Measurements from ENCODE around the gene PLA2G4C.

PLA2G4C gene

DNA sequence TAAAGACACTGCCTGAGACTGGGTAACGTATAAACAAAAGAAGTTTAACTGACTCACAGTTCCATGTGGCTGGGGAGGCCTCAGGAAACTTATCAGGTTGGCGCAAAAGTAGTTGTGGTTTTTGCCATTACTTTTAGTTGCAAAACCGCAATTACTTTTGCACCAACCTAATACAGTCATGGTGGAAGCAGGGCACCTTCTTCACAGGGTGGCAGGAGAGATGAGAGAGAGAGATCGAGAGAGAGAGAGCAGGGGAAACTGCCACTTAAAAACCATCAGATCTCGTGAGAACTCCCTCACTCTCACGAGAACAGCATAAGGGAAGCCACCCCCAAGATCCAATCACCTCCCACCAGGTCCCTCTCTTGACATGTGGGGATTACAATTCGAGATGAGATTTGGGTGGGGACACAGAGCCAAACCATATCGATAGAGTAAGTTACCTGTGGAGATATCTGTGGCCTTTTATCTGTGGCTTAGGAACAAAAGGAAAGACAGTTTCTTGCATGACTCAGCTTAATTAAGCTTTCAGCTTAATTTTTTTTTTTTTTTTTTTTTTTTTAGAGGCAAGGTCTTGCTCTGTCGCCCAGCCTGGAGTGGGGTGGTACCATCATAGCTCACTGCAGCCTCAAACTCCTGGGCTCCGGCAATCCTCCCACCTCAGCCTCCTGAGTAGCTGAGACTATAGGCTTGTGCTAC is 59.1 kb downstream of the PLA2G4C start:
- DNase-seq: no peak

DNA sequence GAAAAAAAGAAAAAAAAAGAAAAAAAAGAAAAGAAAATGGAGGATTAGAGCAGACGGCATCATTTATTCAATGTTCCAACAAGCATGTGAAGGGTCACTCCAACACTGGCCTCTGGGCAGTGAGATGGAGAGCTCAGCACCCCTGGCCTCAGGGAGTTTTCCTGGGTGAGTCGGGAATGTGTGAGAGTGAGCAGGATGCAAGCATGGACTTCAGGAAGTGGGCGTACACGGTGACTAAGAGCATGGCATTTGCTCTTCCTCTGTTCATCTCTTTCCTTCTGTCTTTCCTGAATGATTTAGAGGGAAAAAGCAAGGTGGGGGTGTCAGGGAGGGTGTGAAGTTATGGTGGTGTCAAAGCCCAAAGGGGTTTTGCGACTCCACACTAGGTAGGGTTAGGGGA is 66.1 kb downstream of the PLA2G4C start:
- no peak for DNase-seq

DNA sequence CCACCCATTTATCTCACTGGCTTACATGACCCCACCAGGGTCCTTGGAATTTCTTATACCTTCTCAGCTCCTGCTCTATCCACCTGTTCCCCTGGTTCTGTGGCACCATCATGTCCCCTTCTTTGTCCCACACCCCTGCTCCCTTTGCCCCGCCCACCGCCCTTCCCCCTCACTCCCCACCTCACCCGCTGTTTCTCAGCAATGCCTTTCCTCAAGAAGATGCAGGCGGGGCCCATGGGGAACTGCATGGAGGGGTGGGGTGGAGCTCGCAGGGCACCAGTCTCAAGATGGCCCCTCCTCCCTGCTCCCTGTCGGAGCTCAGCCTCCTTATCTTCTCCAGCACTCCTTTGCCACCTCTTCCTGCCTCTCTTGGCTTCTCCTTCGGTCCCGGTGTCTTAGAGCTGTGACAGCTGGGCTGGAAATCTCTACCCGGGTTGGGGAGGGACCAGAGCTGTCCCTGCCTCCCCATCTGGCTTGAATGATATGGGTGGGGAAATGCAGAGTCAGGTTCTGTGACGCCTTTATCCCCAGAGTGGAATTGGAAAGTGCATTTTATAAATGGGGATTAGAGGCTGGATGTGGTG is 66.8 kb downstream of the PLA2G4C start, which contains the start of gene CABP5:
Gene CABP5, minus strand, starts transcription at position 405 of the 584 bp plus-strand sequence. Its CDS starts 157 bp downstream, at position 248.
- DNase-seq: no peak

DNA sequence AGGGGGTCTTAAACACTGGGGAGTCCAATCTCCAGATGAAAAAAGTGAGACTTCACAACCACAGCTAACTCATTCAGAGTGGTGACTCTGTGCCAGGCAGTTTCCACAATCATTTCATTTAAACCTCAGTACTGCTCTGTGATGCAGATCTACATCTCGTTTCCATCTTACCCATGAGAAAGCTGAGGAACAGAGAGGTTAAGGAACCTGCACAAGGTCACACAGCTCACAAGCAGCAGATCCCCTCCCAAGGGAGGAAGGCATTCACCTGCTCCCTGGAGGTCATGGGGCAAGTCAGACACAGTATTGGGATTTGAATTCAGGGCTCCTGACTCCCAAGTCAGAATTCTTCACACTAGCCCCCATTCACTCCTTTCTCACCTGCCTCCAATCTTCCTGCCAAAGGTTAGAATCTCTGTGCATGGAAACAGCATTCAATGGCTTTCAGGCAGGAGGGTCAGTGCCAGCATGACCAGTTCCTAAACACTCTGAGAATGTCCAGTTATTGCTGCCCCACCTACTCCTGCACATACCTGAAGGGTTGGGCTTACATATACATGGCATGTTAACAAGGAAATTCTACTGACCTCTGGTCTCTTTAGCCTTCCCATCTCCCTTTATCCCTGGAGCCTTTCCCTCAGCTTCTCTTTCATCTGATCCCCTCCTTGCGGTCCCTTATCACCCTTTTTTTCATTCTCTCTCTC is 68.6 kb downstream of the PLA2G4C start:
- DNase-seq: no peak

DNA sequence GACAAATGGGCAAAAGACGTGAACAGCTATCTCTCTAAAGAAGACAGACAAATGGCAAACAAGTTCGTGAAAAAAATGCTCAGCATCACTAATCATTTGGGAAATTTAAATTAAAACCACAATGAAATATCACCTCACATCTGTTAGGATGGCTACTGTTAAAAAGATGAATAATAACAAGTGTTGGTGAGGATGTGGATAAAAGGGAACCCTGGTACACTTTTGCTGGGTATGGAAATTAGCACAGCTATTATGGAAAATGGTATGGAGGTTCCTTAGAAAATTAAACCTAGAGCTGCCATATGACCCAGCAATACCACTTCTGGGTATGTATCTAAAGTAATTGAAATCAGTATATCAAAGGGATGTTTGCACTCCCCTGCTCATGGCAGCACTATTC is 73.9 kb downstream of the PLA2G4C start:
- no peak for DNase-seq

DNA sequence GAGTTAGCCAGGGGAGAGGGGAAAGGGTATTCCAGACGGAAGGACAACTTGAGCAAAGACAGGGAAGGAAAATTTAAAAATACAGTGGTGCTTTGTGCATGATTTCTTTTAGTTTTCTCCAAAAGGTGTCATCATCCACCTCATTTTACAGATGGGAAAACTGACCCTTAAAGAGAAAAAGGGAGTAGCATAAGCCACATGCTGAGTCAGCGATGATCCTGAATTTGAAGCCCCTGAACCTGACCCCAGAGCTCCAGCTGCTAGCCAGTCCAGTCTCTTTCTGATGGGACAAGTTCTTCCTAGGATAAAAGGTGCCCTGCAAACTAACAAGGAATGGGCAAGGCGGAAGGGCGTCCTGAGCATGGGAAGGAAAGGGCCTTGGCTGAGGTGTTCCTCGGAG is 77.0 kb downstream of the PLA2G4C start:
- no peak for DNase-seq

DNA sequence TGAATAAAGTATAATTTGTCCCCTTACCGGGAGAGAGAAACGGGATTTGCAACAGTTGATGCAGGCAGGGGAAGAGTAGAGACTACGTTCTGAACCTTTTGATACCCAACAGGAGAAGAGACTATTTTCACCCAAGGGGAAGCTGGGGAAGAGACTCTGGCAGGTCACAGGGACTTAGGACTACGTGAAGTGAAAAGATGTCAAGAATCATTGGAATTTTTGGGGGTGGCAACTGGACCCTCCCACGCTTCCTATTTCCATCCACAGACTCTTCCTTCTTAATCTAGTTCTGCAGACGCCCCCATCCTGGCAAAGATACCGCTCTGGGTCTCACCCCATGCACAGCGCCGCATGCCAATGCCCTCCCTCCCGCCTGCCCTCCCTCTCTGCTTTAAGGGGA is 80.5 kb downstream of the PLA2G4C start:
- DNase-seq: no peak

DNA sequence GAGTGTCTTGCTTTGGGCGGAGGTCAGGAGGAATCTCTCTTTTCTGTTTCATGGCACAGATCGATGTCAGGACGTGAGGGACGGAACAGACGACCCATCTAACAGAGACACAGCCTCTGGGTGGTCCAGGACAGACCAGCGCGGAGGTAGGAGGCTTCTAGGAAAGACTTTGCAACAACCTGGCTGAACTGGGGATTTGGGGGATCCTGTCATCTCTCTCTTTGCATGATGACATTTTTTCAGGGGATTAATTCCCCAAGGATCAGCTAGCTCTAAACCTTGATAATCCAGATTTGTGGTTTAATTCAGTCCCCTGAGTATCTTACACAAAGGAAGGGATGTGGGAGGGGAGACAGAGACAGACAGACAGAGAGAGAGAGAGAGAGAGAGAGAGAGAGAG is 81.2 kb downstream of the PLA2G4C start:
- DNase-seq: no peak

DNA sequence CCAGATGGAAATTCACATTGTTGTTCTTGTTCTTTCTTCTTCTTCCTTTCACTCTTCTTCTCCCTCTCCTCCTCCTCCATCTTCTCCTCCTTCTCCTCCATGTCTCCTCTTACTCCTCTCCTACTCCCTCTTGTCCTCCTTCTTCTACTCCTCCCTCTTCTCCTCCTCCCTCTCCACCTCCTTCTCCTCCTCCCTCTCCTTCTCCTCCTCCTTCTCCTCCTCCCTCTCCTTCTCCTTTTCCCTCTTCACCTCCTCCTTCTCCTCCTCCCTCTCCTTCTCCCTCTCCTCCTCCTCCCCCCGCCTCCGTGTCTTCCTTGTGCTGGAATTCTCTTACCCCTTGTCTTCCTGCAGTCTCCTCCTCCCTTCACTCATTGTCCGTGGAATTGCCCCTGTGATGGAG is 85.1 kb downstream of the PLA2G4C start:
- DNase-seq: no peak

DNA sequence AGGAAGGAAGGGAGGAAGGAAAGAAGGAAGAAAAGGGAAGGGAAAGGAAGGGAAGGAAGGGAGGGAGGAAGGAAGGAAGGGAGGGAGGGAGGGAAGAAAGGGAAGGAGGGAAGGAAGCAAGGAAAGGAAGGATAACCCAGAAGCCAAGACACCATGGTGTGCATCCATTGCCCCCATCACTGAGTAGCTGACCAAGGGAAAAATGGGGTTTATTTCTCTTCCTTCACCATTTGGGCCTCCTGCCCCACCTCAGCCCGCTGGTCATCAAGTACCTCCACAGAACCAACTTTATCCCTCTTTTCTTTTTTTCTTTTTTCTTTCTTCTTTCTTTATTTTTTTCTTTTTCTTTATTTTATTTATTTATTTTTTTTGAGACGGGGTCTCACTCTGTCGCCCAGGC is 87.1 kb downstream of the PLA2G4C start:
- DNase-seq: no peak

DNA sequence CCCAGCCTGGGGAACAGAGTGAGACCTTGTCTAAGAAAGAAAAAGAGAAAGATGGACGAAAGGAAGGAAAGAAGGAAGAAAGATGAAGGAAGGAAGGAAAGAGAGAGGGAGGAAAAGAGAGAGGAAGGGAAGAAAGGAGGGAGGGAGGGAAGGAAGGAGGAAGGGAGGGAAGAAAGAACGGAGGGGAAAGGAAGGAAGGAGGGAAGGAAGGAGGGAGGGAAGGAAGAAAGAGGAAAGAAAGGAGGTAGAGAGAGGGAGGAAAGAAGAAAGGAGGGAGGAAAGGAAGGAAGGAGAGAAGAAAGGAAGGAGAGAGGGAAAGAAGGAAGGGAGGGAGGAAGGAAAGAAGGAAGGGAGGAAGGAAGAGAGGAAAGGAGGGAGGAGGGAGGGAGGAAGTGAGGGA is 87.6 kb downstream of the PLA2G4C start:
- DNase-seq: no peak

DNA sequence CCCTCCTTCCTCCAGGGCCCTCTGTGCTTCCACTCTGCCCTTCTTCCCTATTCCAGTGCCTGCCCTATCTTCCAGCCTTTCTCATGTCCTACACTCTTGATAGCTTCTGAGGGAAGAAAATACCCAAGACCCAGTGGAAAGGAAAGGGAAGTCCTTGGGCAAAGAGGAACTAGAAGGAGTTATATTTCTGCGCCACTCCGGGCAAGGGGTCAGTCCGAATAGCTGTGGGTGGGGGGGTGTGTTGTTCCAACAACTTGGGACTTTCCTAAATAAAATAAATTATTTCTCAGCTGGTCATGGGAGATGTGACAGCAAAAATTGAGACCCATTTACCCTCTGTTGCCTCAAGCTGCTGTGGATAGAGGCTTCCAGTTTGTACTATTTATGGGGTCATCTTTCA is 89.9 kb downstream of the PLA2G4C start:
- no peak for DNase-seq

DNA sequence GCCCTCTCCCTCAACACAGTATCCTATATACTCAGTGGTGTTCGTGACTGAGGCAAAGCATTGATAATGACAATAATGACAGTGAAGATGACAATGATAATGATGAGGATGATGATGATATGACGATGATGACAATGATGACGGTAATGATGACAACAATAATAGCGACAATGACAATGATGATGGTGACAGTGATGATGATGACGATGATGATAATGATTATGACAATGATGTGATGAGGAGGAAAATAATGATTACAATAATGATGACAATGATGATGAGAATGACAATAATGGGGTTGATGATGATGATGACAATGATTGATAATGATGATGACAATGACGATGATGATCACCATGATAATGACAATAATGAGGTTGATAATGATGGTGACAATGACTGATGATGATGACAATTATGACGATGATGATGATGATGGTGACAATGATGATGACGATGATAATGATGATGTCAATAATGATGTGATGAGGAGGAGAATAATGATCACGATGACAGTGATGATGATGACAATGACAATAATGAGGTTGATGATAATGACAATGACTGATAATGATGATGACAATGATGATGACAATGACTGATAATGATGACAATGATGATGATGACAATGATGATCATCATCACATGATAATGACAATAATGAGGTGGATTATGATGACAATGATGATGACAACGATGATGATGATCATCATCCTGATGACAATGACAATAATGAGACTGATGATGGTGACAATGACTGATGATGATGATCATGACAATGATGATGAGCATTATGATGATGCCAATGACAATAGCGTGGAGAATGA is 99.5 kb downstream of the PLA2G4C start:
- DNase-seq: no peak

DNA sequence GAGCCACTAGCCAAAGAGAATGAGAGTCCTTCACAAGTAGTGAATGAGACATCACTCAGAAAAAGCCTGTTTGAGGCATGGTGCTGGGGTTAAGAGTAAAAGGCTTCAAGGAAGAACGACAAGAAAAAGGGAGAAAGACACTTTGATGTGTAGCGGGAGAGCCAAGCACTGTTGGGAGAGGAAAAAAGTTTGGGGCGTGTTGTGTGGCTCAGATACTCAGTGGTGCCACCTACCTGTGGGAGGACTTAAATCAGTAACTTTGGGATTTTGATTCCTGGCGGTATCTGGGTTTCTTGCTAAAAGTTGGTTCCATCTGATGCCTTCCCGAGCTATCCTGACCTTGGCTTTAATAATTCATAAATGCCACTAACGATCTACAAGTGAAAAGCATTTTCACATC is 103.9 kb downstream of the PLA2G4C start:
- DNase-seq: no peak

DNA sequence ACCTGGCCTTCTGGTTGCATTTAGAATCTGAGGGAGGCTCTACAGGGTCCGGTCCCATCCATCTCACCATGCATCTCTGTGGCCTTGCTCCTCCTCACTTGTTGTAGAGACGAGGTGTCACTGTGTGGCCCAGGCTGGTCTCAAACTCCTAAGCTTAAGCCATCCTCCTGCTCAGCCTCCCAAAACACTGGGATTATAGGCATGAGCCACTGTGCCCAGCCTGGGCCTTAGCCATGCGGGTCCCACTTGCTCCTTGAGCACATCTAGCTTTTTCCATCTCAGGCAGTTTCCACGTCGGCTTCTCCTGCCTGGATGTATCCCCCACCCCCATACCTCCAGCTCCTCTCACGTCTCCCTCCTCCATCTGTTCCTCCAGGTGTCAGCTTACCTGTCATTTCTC is 106.4 kb downstream of the PLA2G4C start:
- DNase-seq: no peak

DNA sequence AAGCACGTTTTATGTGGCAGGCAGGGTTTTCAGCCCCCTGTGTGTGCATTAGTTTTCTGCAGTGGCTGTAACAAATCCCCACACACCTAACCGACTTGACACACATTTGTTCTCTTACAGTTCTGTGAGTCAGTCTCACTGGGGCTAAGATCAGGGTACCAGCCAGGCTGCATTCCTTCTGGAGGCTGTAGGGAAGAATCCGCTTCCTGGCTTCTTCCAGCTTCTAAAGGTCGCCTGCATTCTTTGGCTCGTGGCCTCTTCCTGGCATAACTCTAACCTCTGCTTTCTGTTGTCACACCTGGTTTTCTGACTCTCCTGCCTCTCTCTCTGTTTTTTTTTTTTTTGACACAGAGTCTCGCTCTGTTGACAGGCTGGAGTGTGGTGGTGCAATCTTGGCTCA is 109.8 kb downstream of the PLA2G4C start:
- no peak for DNase-seq

DNA sequence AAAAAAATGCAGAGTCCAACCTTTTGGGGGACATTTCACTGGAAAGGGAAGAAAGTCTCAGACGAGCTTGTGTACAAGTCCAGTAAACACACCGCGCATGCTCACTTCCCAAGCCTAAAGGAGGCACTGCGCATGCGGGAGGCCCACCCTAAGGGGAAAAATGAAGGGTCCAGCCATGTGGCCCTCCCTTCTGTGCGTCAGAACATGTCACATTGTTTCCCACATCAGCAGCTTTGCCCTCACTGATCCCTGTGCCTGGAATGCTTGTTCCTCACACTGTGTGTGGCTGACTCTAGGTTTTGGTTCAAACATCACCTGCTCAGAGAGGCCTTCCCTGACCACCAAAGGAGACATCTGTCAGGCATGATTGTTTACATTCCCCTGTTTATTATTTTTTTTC is 111.8 kb downstream of the PLA2G4C start:
- DNase-seq: no peak
